ENCODE measurements around the gene LIN7A.

Gene LIN7A

DNA sequence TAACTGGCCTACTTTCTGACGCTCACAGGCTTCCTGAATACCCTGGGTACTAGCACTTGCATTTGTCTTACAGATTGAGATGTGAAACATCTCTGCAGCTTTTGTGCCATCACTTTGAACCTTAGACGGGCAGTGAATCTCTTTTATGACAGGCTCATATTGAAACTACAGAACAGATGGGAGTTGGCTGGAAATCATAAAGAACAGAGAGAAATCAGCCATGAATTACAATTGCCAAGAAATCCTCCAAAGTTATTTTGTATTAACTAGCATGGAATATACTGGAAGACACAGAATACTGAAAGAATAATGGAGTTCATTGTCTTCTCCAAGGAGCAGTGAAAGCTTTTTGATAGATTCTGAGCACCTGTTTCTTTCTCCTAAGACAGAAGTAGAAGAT, 188.3 kb downstream of the LIN7A start:
- no peak for DNase-seq (ENCODE audit: low spot score)

DNA sequence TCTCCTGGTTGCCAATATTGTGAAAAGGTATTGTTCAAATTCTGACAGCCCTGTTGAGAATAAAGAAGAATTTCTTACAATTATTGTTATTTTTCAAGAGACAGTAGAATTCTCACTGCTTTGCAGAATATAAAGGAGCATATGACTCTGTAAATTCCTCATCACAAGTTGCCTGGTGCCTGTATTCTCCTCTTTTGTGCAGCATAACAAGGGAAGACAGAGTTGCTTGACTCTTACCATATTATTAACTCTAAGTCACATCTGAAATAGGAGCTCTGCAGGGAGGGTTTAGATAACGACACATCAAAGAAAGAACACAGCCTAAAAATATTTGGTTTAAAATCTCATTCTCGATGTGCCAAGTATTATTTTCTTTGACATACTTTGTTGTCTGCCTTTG, 189.9 kb downstream of the LIN7A start:
- no peak for DNase-seq (ENCODE audit: low spot score)

DNA sequence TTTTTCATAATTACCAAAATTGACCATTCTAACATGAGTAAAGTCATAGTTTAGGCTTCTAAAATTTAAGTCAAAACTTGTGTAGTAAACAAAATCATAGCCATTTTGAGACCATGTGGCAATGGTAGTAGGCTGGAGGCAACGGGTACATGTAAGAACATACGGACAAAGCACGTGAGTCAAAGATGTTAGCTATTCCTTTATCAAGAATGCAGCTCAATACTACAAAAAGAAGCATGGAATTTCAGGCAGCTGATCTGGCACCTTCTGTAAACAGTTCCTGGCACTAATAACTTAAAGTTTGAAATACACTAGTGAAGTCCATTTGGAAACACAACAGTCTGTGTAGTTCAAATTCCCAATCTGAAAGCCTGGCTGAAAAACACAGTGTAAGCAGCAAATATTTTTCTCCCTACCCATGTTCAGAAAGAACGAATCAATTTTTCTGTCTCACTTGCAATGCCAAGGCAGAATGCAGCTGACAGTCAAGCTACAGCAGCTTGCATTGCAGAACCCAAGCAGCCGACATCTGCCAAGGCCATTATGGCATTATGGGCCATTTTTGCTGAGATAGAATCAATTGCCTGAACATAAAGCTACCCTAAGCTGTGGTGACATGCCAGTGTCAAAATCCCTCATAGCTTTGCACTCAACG, 191.8 kb downstream of the LIN7A start:
- no peak for DNase-seq (ENCODE audit: low spot score)
